Vagina (tissue), 2 donors: ENCODE results near the gene YPEL1. TPM values are rescaled to one million over a fixed set of nuclear protein-coding genes. Genes with fewer than 3 reads are reported as not detected.

ENCODE experiments used
- DNase-seq, 2 donors: peaks; one replicate each; pipeline ENCODE4 v3.0.0-alpha.2; 2017; ENCODE audit errors: extremely low spot score in 2 of 2
- H3K27ac ChIP-seq: fragments of 200-600 bp; sonication (generic); one replicate; pipeline ENCODE4 v1.5.1; 2019
- H3K27me3 ChIP-seq: fragments of 200-600 bp; sonication (generic); one replicate; pipeline ENCODE4 v1.5.1; 2019
- H3K36me3 ChIP-seq, 2 donors: fragments of 200-600 bp; sonication (generic); one replicate each; pipeline ENCODE4 v1.5.1; 2017 to 2019
- H3K4me1 ChIP-seq: fragments of 200-600 bp; sonication (generic); one replicate; pipeline ENCODE4 v1.5.1; 2019
- H3K4me3 ChIP-seq, 2 donors: fragments of 200-600 bp; sonication (generic); 1 replicate in 1 of 2; 2 replicates in 1 of 2; pipeline ENCODE4 v1.5.1; 2016 to 2019
- H3K9me3 ChIP-seq: fragments of 200-600 bp; sonication (generic); one replicate; pipeline ENCODE4 v1.5.1; 2019
- CTCF ChIP-seq, 3 experiments: fragments of 450-650 bp in 2 of 3; fragments of 200-600 bp in 1 of 3; sonication (generic) in 1 of 3; IDR thresholded peaks; one replicate each; pipeline ENCODE4 v1.5.1; 2017 to 2019; ENCODE audit warnings: antibody characterized with exemption in 3 of 3, mild to moderate bottlenecking in 2 of 3, moderate library complexity in 2 of 3
- POLR2A ChIP-seq, 2 donors: fragments of 450-650 bp; IDR thresholded peaks; one replicate each; pipeline ENCODE4 v1.6.1; 2017; ENCODE audit warnings: antibody characterized with exemption in 2 of 2, mild to moderate bottlenecking in 2 of 2, moderate library complexity in 2 of 2
- POLR2AphosphoS5 ChIP-seq, 2 donors: sonication (generic); formaldehyde crosslinking; IDR thresholded peaks; one replicate each; pipeline ENCODE4 v1.9.0; 2017; ENCODE audit warnings: antibody characterized with exemption in 2 of 2, mild to moderate bottlenecking in 2 of 2, low read depth in 1 of 2; ENCODE audit not compliant: insufficient read depth in 1 of 2
- intact Hi-C: fragments of 100-400 bp; cut with DNase I; formaldehyde crosslinking; loops from one replicate; pipeline ENCODE4 v1.15.1; 2023
- total RNA-seq: library from RNA; depleted of rRNA; stranded (reverse); fragments of >200 nt; gene quantifications from one replicate; pipeline ENCODE4 v1.2.3, GENCODE V29; 2016

YPEL1 gene
- total RNA-seq, 1 donor from 2014 or later, result 4.9 TPM

- no peak for DNase-seq
- H3K4me3 ChIP-seq, result no peak overlapping the region
- no peak overlapping the region for H3K27ac ChIP-seq
- H3K9me3 ChIP-seq, result no peaks in the 10 kb centered on the region
- intact Hi-C loops, result no loop called here
- no peaks in the 10 kb centered on the region for H3K27me3 ChIP-seq
- peaks cover 23% of the 10 kb centered on the region for H3K4me1 ChIP-seq
- TF ChIP-seq POLR2A (IDR thresholded peaks at IDR 0.05) (no peak), POLR2AphosphoS5 (IDR thresholded peaks at IDR 0.05; ENCODE audit: insufficient read depth in 1 of 2, low read depth in 1 of 2) (no peak), CTCF (IDR thresholded peaks at IDR 0.05) (no peak)
- no peaks in the 10 kb centered on the region for H3K36me3 ChIP-seq
Measured at GRCh38 chr22:21660904-21661303, 74.7 kb downstream of the YPEL1 start.

DNA sequence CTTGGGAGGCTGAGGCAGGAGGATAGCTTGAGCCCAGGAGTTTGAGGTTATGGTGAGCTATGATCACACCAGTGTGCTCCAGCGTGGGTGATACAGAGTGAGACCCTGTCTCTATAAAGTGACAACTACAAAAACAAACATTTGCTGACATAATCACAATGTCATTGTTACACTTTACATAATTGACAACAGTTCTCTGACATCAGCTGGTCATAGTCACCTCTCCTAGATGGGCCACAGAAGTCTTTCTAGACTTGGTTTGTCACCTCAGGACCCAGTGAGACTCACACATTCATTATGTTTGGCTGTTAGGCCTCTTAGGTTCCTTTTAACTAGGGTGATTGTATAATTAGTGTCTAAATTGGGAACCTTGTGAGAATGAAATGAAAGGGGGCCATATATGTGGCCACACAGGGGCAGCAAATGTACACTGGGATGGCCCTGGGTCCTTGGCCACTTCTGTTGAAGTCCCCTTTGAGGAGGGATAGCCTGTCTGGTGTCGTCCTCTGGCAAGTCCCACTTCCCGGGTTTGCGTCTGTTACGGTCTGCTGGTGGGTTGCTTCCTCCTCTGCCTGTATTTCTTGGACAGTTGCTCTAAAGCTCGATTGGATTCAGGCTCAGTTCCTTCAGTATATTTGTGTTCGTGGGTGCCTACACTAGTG, 75.6 kb downstream of the YPEL1 start:
- Histone ChIP-seq H3K27me3 (no peaks in the 10 kb centered on the region), H3K36me3 (no peaks in the 10 kb centered on the region), H3K27ac (no peak overlapping the region), H3K4me3 (no peak overlapping the region), H3K4me1 (peaks cover 18% of the 10 kb centered on the region), H3K9me3 (no peaks in the 10 kb centered on the region)
- TF ChIP-seq CTCF (IDR thresholded peaks at IDR 0.05) (no peak), POLR2A (IDR thresholded peaks at IDR 0.05) (no peak), POLR2AphosphoS5 (IDR thresholded peaks at IDR 0.05; ENCODE audit: insufficient read depth in 1 of 2, low read depth in 1 of 2) (no peak)
- intact Hi-C loops, result no loop called here
- no peak for DNase-seq

DNA sequence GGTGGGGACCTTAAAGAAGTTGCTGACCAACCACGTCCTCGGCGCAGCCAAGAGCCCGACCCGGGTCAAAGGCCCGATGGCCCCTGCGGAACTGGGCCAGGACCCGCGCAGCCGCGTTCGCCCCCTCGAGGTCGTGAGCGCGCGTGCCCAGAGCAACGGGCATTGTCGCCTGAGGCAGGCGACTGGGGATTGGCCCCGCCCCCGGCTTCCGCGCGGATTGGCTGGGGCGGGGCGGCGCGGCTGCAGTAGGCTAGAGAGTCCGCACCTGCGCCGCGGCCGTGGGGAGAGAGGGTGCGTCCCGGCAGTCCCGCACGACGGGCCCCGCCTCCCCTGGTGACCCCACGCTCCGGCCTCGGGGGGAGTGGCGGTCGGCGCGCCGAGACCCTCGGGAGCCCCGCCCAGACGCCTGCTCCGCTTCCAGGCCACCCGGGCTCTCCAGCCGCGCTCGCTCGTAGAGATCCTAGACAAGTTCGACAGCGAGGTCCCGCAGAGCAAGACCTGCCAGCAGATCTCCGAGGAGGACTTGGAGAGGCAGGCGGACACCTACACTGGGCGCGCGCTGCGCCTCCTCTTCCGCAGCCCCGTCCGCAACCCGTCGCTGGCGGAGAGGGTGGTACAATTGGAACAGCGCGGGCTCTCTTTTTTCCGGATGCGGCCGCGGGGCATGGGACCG, 78.1 kb downstream of the YPEL1 start:
- H3K27ac ChIP-seq, result peak overlapping the region; percentile 46
- no peaks in the 10 kb centered on the region for H3K36me3 ChIP-seq
- no peaks in the 10 kb centered on the region for H3K27me3 ChIP-seq
- TF ChIP-seq POLR2A (IDR thresholded peaks at IDR 0.05) (no peak), POLR2AphosphoS5 (IDR thresholded peaks at IDR 0.05; ENCODE audit: insufficient read depth in 1 of 2, low read depth in 1 of 2) (peak in 1 of 2 donors; percentile 33)
- peaks cover 23% of the 10 kb centered on the region for H3K4me1 ChIP-seq
- no peak for DNase-seq
- intact Hi-C loops, result no loop called here
- no peaks in the 10 kb centered on the region for H3K9me3 ChIP-seq
- H3K4me3 ChIP-seq, result peak overlapping the region; percentile 46 to 52

- Histone ChIP-seq H3K4me1 (peaks cover 28% of the 10 kb centered on the region), H3K27ac (no peak overlapping the region), H3K27me3 (no peaks in the 10 kb centered on the region), H3K9me3 (no peaks in the 10 kb centered on the region), H3K4me3 (peak overlapping the region; percentile 46 to 52), H3K36me3 (no peaks in the 10 kb centered on the region)
- intact Hi-C loops, result no loop called here
- no peak for DNase-seq
- no peak for TF ChIP-seq POLR2AphosphoS5 (IDR thresholded peaks at IDR 0.05; ENCODE audit: insufficient read depth in 1 of 2, low read depth in 1 of 2)
- no peak for TF ChIP-seq POLR2A (IDR thresholded peaks at IDR 0.05)
- no peak for TF ChIP-seq CTCF (IDR thresholded peaks at IDR 0.05)
Measured at GRCh38 chr22:21657020-21657359, 78.6 kb downstream of the YPEL1 start.

GRCh38 chr22:21652547-21653545, 82.7 kb downstream of the YPEL1 start:
- intact Hi-C loops, result no loop called here
- peak overlapping the region; percentile 55 to 93 for H3K4me3 ChIP-seq
- no peaks in the 10 kb centered on the region for H3K27me3 ChIP-seq
- TF ChIP-seq CTCF (IDR thresholded peaks at IDR 0.05), result no peak
- TF ChIP-seq POLR2A (IDR thresholded peaks at IDR 0.05), result no peak
- no peak for TF ChIP-seq POLR2AphosphoS5 (IDR thresholded peaks at IDR 0.05; ENCODE audit: insufficient read depth in 1 of 2, low read depth in 1 of 2)
- H3K4me1 ChIP-seq, result peaks cover 33% of the 10 kb centered on the region
- no peak for DNase-seq
- no peak overlapping the region for H3K27ac ChIP-seq
- H3K36me3 ChIP-seq, result no peaks in the 10 kb centered on the region
- H3K9me3 ChIP-seq, result no peaks in the 10 kb centered on the region
